Subcutaneous adipose tissue (tissue), 4 donors: ENCODE results near the gene GALNT9. TPM values are rescaled to one million over a fixed set of nuclear protein-coding genes. Genes with fewer than 3 reads are reported as not detected.

Experiments used
- total RNA-seq, 4 donors: library from RNA; depleted of rRNA; stranded (reverse); fragments of >200 nt; gene quantifications; one replicate each; pipeline ENCODE4 v1.1.0, GENCODE V29; 2016
- TF ChIP-seq, protein P1 (sequence below): fragments of 450-650 bp; IDR thresholded peaks from one replicate; pipeline ENCODE4 v1.5.1; 2016; ENCODE audit warnings: low read depth, mild to moderate bottlenecking, control low read depth, antibody characterized with exemption, moderate library complexity

GALNT9 gene
- total RNA-seq, 4 donors from 2014 or later: not detected

- TF ChIP-seq, protein P1, sequence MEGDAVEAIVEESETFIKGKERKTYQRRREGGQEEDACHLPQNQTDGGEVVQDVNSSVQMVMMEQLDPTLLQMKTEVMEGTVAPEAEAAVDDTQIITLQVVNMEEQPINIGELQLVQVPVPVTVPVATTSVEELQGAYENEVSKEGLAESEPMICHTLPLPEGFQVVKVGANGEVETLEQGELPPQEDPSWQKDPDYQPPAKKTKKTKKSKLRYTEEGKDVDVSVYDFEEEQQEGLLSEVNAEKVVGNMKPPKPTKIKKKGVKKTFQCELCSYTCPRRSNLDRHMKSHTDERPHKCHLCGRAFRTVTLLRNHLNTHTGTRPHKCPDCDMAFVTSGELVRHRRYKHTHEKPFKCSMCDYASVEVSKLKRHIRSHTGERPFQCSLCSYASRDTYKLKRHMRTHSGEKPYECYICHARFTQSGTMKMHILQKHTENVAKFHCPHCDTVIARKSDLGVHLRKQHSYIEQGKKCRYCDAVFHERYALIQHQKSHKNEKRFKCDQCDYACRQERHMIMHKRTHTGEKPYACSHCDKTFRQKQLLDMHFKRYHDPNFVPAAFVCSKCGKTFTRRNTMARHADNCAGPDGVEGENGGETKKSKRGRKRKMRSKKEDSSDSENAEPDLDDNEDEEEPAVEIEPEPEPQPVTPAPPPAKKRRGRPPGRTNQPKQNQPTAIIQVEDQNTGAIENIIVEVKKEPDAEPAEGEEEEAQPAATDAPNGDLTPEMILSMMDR: no peak
Observed at GRCh38 chr12:132281038-132281437, 48.4 kb downstream of the GALNT9 start.

GRCh38 chr12:132280406-132280805, 49.0 kb downstream of the GALNT9 start:
- TF ChIP-seq, protein P1: no peak

- TF ChIP-seq, protein P1: no peak
Observed at GRCh38 chr12:132279930-132280329, 49.5 kb downstream of the GALNT9 start.

DNA sequence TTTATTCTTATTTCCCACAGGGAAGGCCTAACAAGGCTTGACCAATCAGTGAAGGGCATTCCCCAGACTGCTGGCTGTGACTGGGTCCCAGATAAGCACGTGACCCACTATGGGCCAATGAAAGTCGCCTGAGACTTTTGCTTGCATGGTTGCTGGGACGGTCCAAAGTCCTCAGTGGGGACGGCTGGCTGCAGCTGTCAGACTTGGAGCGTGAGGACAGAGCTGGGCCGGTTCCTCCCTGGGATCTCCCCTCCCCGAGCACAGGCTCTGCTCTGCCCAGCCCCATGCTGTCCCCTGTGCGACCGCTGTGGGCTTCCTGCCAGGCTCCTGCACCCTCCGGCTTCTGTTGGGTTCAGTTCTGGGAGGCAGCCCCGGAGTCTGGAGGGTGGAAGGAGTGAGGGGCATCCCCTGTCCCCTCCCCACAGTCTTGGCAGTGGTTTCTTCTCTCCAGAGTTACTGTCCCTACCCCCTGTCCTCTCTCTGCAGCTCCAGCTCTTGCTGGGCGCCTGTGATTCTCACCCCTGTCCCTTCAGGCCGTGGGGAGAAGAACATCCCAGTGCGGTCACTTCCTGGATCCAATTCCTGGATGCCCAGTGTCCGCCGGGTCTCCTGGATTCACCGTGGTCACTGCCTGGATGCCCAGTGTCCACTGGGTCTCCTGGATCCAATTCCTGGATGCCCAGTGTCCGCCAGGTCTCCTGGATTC, 50.1 kb downstream of the GALNT9 start:
- TF ChIP-seq, protein P1: no peak

- TF ChIP-seq, protein P1: no peak
Observed at GRCh38 chr12:132278401-132279183, 50.8 kb downstream of the GALNT9 start.

DNA sequence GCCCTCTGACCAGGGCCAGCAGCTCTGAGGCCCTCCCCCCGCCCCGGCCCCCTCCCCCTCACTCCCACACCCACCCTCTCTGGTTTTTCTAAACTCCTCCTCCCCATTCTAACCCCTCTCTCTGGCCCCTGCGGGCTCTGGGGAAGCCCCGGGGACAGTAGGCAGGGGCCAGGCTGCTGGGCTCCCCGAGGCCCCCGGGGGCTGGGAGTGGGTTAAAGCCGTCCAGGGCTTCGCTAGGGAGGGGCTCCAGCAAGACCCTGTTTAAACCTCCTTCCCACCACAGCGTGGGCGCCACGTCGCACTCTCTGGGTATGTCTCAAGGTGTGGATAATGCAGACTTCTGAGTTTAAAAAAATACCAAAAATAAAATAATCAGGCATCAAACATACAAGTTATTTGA, 51.4 kb downstream of the GALNT9 start:
- TF ChIP-seq, protein P1: no peak

- TF ChIP-seq, protein P1: no peak
Observed at GRCh38 chr12:132277374-132277941, 51.9 kb downstream of the GALNT9 start.
